SK-N-SH treated with all-trans-retinoic acid at 6 μM for 48 hours (cell line): ENCODE data around the gene DROSHA.

Source experiments
- ATAC-seq: fragments of 200-7000 bp; cut with Tn5 transposase; 3 replicates; pipeline ENCODE4 v1.9.1; 2020; ENCODE audit warnings: mild to moderate bottlenecking, moderate library complexity
- ARNTL ChIP-seq: fragments of 450-650 bp; formaldehyde crosslinking; IDR thresholded peaks from 2 replicates; pipeline ENCODE4 v1.5.0; 2020; ENCODE audit warnings: low read depth, mild to moderate bottlenecking, moderate library complexity, borderline replicate concordance
- BACH2 ChIP-seq: fragments of 250-450 bp; sonication (Bioruptor Pico); IDR thresholded peaks from 2 replicates; pipeline ENCODE4 v1.9.0; 2021; ENCODE audit warnings: mild to moderate bottlenecking, borderline replicate concordance
- CREB5 ChIP-seq: fragments of 250-450 bp; sonication (Bioruptor Pico); IDR thresholded peaks from 2 replicates; pipeline ENCODE4 v1.5.1; 2020; ENCODE audit warnings: low read depth, mild to moderate bottlenecking, moderate library complexity
- CSDC2 ChIP-seq: fragments of 250-450 bp; sonication (Bioruptor Pico); IDR thresholded peaks from 2 replicates; pipeline ENCODE4 v1.5.0; 2020; ENCODE audit warnings: mild to moderate bottlenecking, moderate library complexity
- CSRNP3 ChIP-seq: fragments of 250-450 bp; sonication (Bioruptor Pico); IDR thresholded peaks from 2 replicates; pipeline ENCODE4 v1.5.1; 2021; ENCODE audit warnings: mild to moderate bottlenecking, moderate library complexity
- ESRRG ChIP-seq: fragments of 250-450 bp; sonication (Bioruptor Pico); IDR thresholded peaks from 2 replicates; pipeline ENCODE4 v1.6.1; 2021; ENCODE audit warnings: mild to moderate bottlenecking
- GLIS3 ChIP-seq: fragments of 250-450 bp; sonication (Bioruptor Pico); IDR thresholded peaks from 2 replicates; pipeline ENCODE4 v1.5.0; 2020; ENCODE audit warnings: mild to moderate bottlenecking, moderate library complexity
- ISL1 ChIP-seq: fragments of 250-450 bp; sonication (Bioruptor Pico); IDR thresholded peaks from 2 replicates; pipeline ENCODE4 v2.1.2; 2022; ENCODE audit warnings: mild to moderate bottlenecking, moderate library complexity
- PATZ1 ChIP-seq: fragments of 250-450 bp; sonication (Bioruptor Pico); IDR thresholded peaks from 2 replicates; pipeline ENCODE4 v1.8.0; 2020; ENCODE audit warnings: mild to moderate bottlenecking, moderate library complexity, borderline replicate concordance
- POU6F1 ChIP-seq: fragments of 250-450 bp; sonication (Bioruptor Pico); IDR thresholded peaks from 2 replicates; pipeline ENCODE4 v1.8.0; 2021; ENCODE audit warnings: low read depth, mild to moderate bottlenecking, moderate library complexity, borderline replicate concordance
- PPARA ChIP-seq: fragments of 250-450 bp; sonication (Bioruptor Pico); IDR thresholded peaks from 2 replicates; pipeline ENCODE4 v1.5.0; 2020; ENCODE audit warnings: mild to moderate bottlenecking, borderline replicate concordance
- RARB ChIP-seq: fragments of 250-450 bp; sonication (Bioruptor Pico); IDR thresholded peaks from 2 replicates; pipeline ENCODE4 v1.8.0; 2021; ENCODE audit warnings: mild to moderate bottlenecking, moderate library complexity
- SNAI2 ChIP-seq: fragments of 250-450 bp; sonication (Bioruptor Pico); IDR thresholded peaks from 2 replicates; pipeline ENCODE4 v1.5.0; 2020; ENCODE audit warnings: mild to moderate bottlenecking, moderate library complexity
- TCF4 ChIP-seq: fragments of 250-450 bp; sonication (Bioruptor Pico); IDR thresholded peaks from 2 replicates; pipeline ENCODE4 v1.8.0; 2021; ENCODE audit warnings: mild to moderate bottlenecking, moderate library complexity, borderline replicate concordance
- TSHZ2 ChIP-seq: fragments of 250-450 bp; sonication (Bioruptor Pico); IDR thresholded peaks from 2 replicates; pipeline ENCODE4 v1.5.0; 2020; ENCODE audit warnings: mild to moderate bottlenecking, moderate library complexity
- ZC3H10 ChIP-seq: fragments of 250-450 bp; sonication (Bioruptor Pico); IDR thresholded peaks from 2 replicates; pipeline ENCODE4 v1.5.1; 2021; ENCODE audit warnings: mild to moderate bottlenecking, moderate library complexity
- ZFP3 ChIP-seq: fragments of 250-450 bp; sonication (Bioruptor Pico); IDR thresholded peaks from 2 replicates; pipeline ENCODE4 v1.5.0; 2020; ENCODE audit warnings: mild to moderate bottlenecking, moderate library complexity
- ZFP30 ChIP-seq: fragments of 450-650 bp; formaldehyde crosslinking; IDR thresholded peaks from 2 replicates; pipeline ENCODE4 v1.5.0; 2022; ENCODE audit warnings: mild to moderate bottlenecking, moderate library complexity
- ZNF565 ChIP-seq: fragments of 450-650 bp; formaldehyde crosslinking; conservative IDR thresholded peaks from 2 replicates; pipeline ENCODE4 v1.5.0; 2020; ENCODE audit warnings: low read depth, mild to moderate bottlenecking, moderate library complexity
- ZNF70 ChIP-seq: fragments of 450-650 bp; formaldehyde crosslinking; IDR thresholded peaks from 2 replicates; pipeline ENCODE4 v1.5.0; 2020; ENCODE audit warnings: mild to moderate bottlenecking, moderate library complexity

DROSHA gene

GRCh38 chr5:31421806-31422586 is 109.9 kb downstream of the DROSHA start:
- TF ChIP-seq PATZ1 (CRISPR knock-in tag) (no peak), ZFP3 (CRISPR knock-in tag) (no peak), ISL1 (CRISPR knock-in tag) (no peak), ZC3H10 (CRISPR knock-in tag) (no peak), ESRRG (CRISPR knock-in tag) (no peak), CSDC2 (no peak), POU6F1 (no peak), PPARA (CRISPR knock-in tag) (no peak), CSRNP3 (no peak), ZFP30 (CRISPR knock-in tag) (no peak)
- ATAC-seq = no peak

GRCh38 chr5:31417512-31417911 is 114.4 kb downstream of the DROSHA start:
- no peak for ATAC-seq
- no peak for TF ChIP-seq ZNF70
- no peak for TF ChIP-seq ARNTL (CRISPR knock-in tag)
- TF ChIP-seq TCF4 (CRISPR knock-in tag) = no peak
- TF ChIP-seq TSHZ2 (CRISPR knock-in tag) = no peak

GRCh38 chr5:31416547-31416946 is 115.3 kb downstream of the DROSHA start:
- no peak for ATAC-seq
- TF ChIP-seq POU6F1 (no peak), BACH2 (no peak), CREB5 (CRISPR knock-in tag) (no peak), ZNF70 (no peak), TCF4 (CRISPR knock-in tag) (no peak), PPARA (CRISPR knock-in tag) (no peak), ZNF565 (CRISPR knock-in tag) (no peak), TSHZ2 (CRISPR knock-in tag) (no peak), ISL1 (CRISPR knock-in tag) (no peak), SNAI2 (no peak), PATZ1 (CRISPR knock-in tag) (no peak), ZFP30 (CRISPR knock-in tag) (no peak), ESRRG (CRISPR knock-in tag) (no peak), CSDC2 (no peak), RARB (CRISPR knock-in tag) (no peak), GLIS3 (CRISPR knock-in tag) (no peak)
